Thoracic aorta (tissue), 2 donors: Measurements from ENCODE around the gene RASSF6. TPM values are rescaled to one million over a fixed set of nuclear protein-coding genes. Genes with fewer than 3 reads are reported as not detected.

ENCODE experiments used
- ATAC-seq: fragments of 150-250 bp; one replicate; pipeline ENCODE4 v1.8.0; 2017; ENCODE audit warnings: low read depth; ENCODE audit not compliant: insufficient number of reproducible peaks, low FRiP score
- DNase-seq: peaks from one replicate; pipeline ENCODE4 v3.0.0-alpha.2; 2020; ENCODE audit warnings: low spot score
- H3K27ac ChIP-seq, 2 donors: fragments of 200-600 bp; sonication (generic); 1 replicate in 1 of 2; 2 replicates in 1 of 2; pipeline ENCODE4 v1.5.1; 2016; ENCODE audit warnings: mild to moderate bottlenecking in 2 of 2, moderate library complexity in 2 of 2
- H3K27me3 ChIP-seq: fragments of 200-600 bp; sonication (generic); replicated peaks from 2 replicates; pipeline ENCODE4 v1.6.0; 2016; ENCODE audit warnings: mild to moderate bottlenecking; ENCODE audit not compliant: insufficient read depth
- H3K36me3 ChIP-seq: fragments of 200-600 bp; sonication (generic); one replicate; pipeline ENCODE4 v1.5.1; 2016
- H3K4me1 ChIP-seq, 2 donors: fragments of 200-600 bp; sonication (generic); 1 replicate in 1 of 2; 2 replicates in 1 of 2; pipeline versions ENCODE4 v1.5.1 to v1.6.0; 2016; ENCODE audit warnings: low read depth in 2 of 2, mild to moderate bottlenecking in 1 of 2; ENCODE audit not compliant: control insufficient read depth in 1 of 2
- H3K4me3 ChIP-seq: fragments of 200-600 bp; sonication (generic); 2 replicates; pipeline ENCODE4 v1.5.1; 2016; ENCODE audit warnings: mild to moderate bottlenecking
- H3K9me3 ChIP-seq: fragments of 200-600 bp; sonication (generic); 2 replicates; pipeline ENCODE4 v1.5.1; 2016
- CTCF ChIP-seq: fragments of 200-600 bp; sonication (generic); IDR thresholded peaks from one replicate; pipeline ENCODE4 v1.5.1; 2019; ENCODE audit warnings: antibody characterized with exemption
- total RNA-seq, 2 donors: library from RNA; depleted of rRNA; stranded (reverse); fragments of >200 nt; gene quantifications; one replicate each; pipeline versions ENCODE4 v1.1.0 to v1.2.3, GENCODE V29; 2016

Gene RASSF6
- total RNA-seq, 2 donors from 2014 or later, result 0.56 TPM; not detected in 1

DNA sequence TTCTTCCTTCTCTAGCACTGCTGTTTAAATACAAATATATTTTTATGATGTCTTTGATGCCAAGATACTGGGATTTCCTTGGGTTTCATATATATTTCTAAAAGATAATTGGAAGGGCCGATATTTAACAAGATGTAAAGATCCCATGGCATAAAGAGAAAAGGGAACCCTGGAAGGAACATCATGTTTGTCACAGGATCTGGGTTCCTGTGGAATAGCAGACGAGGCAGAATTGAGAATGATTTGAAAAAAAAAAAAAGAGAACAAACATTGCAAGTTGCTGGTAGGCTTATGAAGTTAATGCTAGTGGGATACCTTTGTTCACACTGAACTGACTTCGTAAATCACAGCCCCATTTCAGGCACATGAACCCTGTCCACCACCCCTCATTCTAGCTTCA, 33.6 kb downstream of the RASSF6 start:
- no peak for TF ChIP-seq CTCF
- ATAC-seq, result no peak

GRCh38 chr4:73586040-73586439, 34.2 kb downstream of the RASSF6 start:
- no peak for TF ChIP-seq CTCF
- ATAC-seq (no peak), DNase-seq (no peak)

More for the DNA sequence above, 33.6 kb downstream of the RASSF6 start:
- Histone ChIP-seq H3K27ac (no peak overlapping the region), H3K9me3 (no peaks in the 10 kb centered on the region), H3K36me3 (no peaks in the 10 kb centered on the region), H3K4me1 (no peaks in the 10 kb centered on the region), H3K4me3 (no peak overlapping the region), H3K27me3 (no peaks in the 10 kb centered on the region)
- no peak for DNase-seq

GRCh38 chr4:73585345-73585744, 34.9 kb downstream of the RASSF6 start:
- no peaks in the 10 kb centered on the region for H3K36me3 ChIP-seq
- no peaks in the 10 kb centered on the region for H3K4me1 ChIP-seq
- no peak for DNase-seq
- no peak overlapping the region for H3K4me3 ChIP-seq
- ATAC-seq, result no peak
- H3K27ac ChIP-seq, result no peak overlapping the region
- H3K9me3 ChIP-seq, result no peaks in the 10 kb centered on the region
- no peaks in the 10 kb centered on the region for H3K27me3 ChIP-seq
- no peak for TF ChIP-seq CTCF

More at GRCh38 chr4:73586040-73586439, 34.2 kb downstream of the RASSF6 start:
- Histone ChIP-seq H3K27me3 (no peaks in the 10 kb centered on the region), H3K36me3 (no peaks in the 10 kb centered on the region), H3K27ac (no peak overlapping the region), H3K4me3 (no peak overlapping the region), H3K9me3 (no peaks in the 10 kb centered on the region), H3K4me1 (no peaks in the 10 kb centered on the region)

DNA sequence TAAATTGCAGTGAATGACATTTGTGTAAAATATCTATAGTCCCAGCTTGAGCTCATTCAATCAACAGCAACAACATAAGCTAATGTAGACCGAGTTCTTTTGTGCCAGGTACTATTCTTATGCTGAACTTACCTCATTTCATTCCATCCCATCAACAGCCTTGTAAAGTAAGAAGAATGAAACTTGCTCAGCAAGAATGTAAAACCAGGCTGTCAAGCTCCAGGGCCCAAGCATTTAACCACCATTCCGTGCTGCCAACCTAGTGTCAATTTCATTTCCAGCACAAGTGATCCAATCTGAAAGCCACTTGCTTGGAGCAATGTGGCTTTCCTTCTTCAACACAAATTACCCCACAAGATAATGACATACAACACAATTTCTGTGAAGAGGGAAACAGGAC, 36.6 kb downstream of the RASSF6 start:
- Histone ChIP-seq H3K36me3 (no peaks in the 10 kb centered on the region), H3K4me3 (no peak overlapping the region), H3K27me3 (no peaks in the 10 kb centered on the region), H3K9me3 (no peaks in the 10 kb centered on the region), H3K4me1 (no peaks in the 10 kb centered on the region), H3K27ac (no peak overlapping the region)
- ATAC-seq (no peak), DNase-seq (no peak)
- no peak for TF ChIP-seq CTCF

DNA sequence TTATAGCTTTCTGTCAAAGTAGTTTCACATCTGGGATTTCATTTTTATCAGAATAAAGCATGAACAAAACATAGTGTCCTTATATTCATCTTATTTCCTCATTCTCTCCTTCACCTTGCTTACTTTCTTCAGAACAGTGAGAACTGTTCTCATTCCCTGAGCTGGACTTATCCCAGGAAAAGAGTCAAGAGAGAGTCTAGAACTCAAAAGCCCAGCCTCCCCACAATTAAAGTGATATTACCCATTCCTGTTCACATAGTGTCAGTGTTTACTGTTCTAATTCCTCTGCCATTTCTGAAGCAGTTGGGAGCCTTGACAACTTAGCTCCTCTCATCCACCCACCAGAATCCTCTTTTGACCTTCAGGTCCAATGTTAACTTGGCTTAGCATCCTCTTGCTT, 42.9 kb downstream of the RASSF6 start:
- H3K27ac ChIP-seq, result no peak overlapping the region
- ATAC-seq, result no peak

More for the DNA sequence above, 42.9 kb downstream of the RASSF6 start:
- Histone ChIP-seq H3K4me3 (no peak overlapping the region), H3K9me3 (no peaks in the 10 kb centered on the region), H3K27me3 (no peaks in the 10 kb centered on the region), H3K36me3 (no peaks in the 10 kb centered on the region), H3K4me1 (no peaks in the 10 kb centered on the region)
- no peak for TF ChIP-seq CTCF
- no peak for DNase-seq
